ENCODE measurements around the gene PTBP3. TPM values are rescaled to one million over a fixed set of nuclear protein-coding genes. Genes with fewer than 3 reads are reported as not detected.

PTBP3 gene
- total RNA-seq, 1 experiment from 2014 or later: 172 TPM

DNA sequence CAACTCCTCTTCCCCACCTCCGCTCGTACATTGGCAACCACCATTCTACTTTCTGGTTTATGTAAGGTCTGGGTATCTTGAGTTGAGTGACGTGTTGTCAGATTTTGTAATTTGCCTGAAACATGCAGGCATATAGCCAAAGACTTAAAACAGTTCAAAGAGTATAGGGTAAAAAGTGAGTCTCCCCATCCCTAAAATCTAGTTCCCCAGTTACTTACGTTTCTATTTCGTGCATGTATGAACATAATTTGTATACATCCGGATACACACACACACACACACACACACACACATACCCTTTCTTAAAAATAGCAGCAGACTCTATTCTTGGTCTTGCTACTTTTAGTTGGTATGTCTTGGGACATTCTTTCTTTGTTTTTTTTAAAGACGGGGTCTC, 47.4 kb upstream of the PTBP3 start:
- Histone ChIP-seq H3K36me3 (ENCODE audit: control insufficient read depth, insufficient read depth, low read length) (no peaks in the 10 kb centered on the region; the same call in none of the 2 replicates), H3K9me3 (no peaks in the 10 kb centered on the region), H3K4me3 (ENCODE audit: low read depth, low read length) (peak overlapping the region; percentile 81), H3K4me1 (peaks cover 46% of the 10 kb centered on the region), H3K27me3 (replicated peaks; ENCODE audit: control insufficient read depth, insufficient read depth, low read length) (no peaks in the 10 kb centered on the region)
- intact Hi-C loops (cut with micrococcal nuclease; ENCODE audit: unreplicated experiment): no loop called here
- Mint-ChIP-seq H3K4me3 (ENCODE audit: unreplicated experiment) (peak overlapping the region; percentile 99), H3K36me3 (ENCODE audit: insufficient read depth, unreplicated experiment) (peaks cover 42% of the 10 kb centered on the region), H3K9me3 (ENCODE audit: unreplicated experiment) (no peaks in the 10 kb centered on the region), H3K27ac (ENCODE audit: unreplicated experiment) (peak overlapping the region; percentile 98), H3K27me3 (ENCODE audit: insufficient read depth, unreplicated experiment) (no peaks in the 10 kb centered on the region), H3K4me1 (ENCODE audit: low read depth, unreplicated experiment) (peaks cover 38% of the 10 kb centered on the region)
- ChIA-PET CTCF (interaction anchor here (1.2 to 1.4 kb wide), 2 partner anchors 63 to 267 kb away, joined by 3 to 6 read pairs; no protein-coding TSS in a partner anchor), POLR2A (interaction anchor here (1.4 to 2.0 kb wide), 2 partner anchors 41 to 47 kb away, joined by 6 to 10 read pairs; partner anchors contain the start of gene PTBP3)
- DNase-seq: no peak
- no TSS peak for BruUV-seq (replicated peaks)
- TF ChIP-seq, protein P1, sequence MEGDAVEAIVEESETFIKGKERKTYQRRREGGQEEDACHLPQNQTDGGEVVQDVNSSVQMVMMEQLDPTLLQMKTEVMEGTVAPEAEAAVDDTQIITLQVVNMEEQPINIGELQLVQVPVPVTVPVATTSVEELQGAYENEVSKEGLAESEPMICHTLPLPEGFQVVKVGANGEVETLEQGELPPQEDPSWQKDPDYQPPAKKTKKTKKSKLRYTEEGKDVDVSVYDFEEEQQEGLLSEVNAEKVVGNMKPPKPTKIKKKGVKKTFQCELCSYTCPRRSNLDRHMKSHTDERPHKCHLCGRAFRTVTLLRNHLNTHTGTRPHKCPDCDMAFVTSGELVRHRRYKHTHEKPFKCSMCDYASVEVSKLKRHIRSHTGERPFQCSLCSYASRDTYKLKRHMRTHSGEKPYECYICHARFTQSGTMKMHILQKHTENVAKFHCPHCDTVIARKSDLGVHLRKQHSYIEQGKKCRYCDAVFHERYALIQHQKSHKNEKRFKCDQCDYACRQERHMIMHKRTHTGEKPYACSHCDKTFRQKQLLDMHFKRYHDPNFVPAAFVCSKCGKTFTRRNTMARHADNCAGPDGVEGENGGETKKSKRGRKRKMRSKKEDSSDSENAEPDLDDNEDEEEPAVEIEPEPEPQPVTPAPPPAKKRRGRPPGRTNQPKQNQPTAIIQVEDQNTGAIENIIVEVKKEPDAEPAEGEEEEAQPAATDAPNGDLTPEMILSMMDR (IDR thresholded peaks at IDR 0.05; ENCODE audit: insufficient read depth in 1 of 2, low read depth in 1 of 2, low read length in 1 of 2, severe bottlenecking in 1 of 2, unreplicated experiment in 1 of 2): no peak

DNA sequence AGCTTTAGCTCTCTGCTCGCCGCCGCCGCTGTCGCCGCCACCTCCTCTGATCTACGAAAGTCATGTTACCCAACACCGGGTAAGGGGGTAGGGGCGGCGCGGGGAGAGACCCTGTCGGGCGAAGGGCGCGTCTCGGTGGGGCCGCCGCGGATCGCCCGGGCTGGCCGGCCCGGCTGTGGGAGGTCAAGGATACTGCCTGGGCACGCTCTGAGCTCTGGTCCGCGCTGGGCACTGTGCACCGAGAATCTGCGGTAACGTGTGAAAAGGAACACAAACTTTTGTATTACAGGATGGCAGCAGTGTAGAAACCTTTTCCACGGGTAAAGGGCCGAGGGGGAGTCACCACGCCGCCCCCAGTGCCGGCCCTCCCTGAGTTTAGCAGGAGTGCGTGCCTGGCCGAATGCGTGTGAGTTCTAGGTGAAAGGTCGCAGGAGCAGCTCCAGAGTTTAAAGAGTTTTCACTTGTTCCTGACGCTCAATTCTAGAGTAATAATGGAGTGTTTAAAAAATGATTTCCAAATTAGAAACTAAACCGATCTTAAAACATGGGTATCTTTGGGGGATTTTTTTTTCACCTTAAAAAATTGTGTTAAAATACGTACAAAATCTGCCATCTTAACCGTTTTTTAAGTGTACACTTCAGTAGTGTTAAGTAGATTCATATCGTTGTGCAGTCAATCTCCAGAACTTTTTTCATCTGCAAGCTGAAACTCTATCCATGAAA, 46.8 kb upstream of the PTBP3 start, which contains the start of gene HSDL2:
HSDL2 (plus strand) TSS at position 7 of the 723 bp plus-strand sequence; CDS start at position 63, 56 bp downstream.
- peak in 1 of 2 experiments; percentile 53 for DNase-seq
- Mint-ChIP-seq H3K27ac (ENCODE audit: unreplicated experiment) (peak within 1 kb of the TSS; percentile 98), H3K9me3 (ENCODE audit: unreplicated experiment) (peaks cover 3% of the 10 kb centered on the region), H3K4me3 (ENCODE audit: unreplicated experiment) (peak within 1 kb of the TSS; percentile 99), H3K36me3 (ENCODE audit: insufficient read depth, unreplicated experiment) (peaks cover 41% of the 10 kb centered on the region), H3K4me1 (ENCODE audit: low read depth, unreplicated experiment) (peaks cover 38% of the 10 kb centered on the region), H3K27me3 (ENCODE audit: insufficient read depth, unreplicated experiment) (no peaks in the 10 kb centered on the region)
- POLR2A ChIA-PET: interaction anchor here (0.6 to 2.0 kb wide), 10 partner anchors 14 to 841 kb away, joined by 3 to 10 read pairs (median 4); partner anchors contain the start of genes PTBP3 and SLC31A1
- H3K4me3 ChIP-seq (ENCODE audit: low read depth, low read length): peak within 1 kb of the TSS; percentile 81
- TF ChIP-seq, protein P1 (IDR thresholded peaks at IDR 0.05; ENCODE audit: insufficient read depth in 1 of 2, low read depth in 1 of 2, low read length in 1 of 2, severe bottlenecking in 1 of 2, unreplicated experiment in 1 of 2): no peak
- intact Hi-C loops (cut with micrococcal nuclease; ENCODE audit: unreplicated experiment): no loop called here
- no peaks in the 10 kb centered on the region for H3K9me3 ChIP-seq
- CTCF ChIA-PET: interaction anchor here (0.6 to 1.4 kb wide), 7 partner anchors 47 to 698 kb away, joined by 3 to 7 read pairs (median 4); partner anchors contain the start of gene PTBP3
- TSS peak; percentile 58 for BruUV-seq (replicated peaks)
- no peaks in the 10 kb centered on the region; the same call in none of the 2 replicates for H3K36me3 ChIP-seq (ENCODE audit: control insufficient read depth, insufficient read depth, low read length)
- H3K27me3 ChIP-seq (replicated peaks; ENCODE audit: control insufficient read depth, insufficient read depth, low read length): no peaks in the 10 kb centered on the region
- peaks cover 46% of the 10 kb centered on the region for H3K4me1 ChIP-seq
